Peyer's patch (tissue), 4 donors: Measurements from ENCODE around the gene TRPV4. TPM values are rescaled to one million over a fixed set of nuclear protein-coding genes. Genes with fewer than 3 reads are reported as not detected.
"Not testable (repeated sequence)": the region's sequence is repeated elsewhere in the genome, so short reads cannot be mapped to it uniquely, and the experiment has no call there.

Experiments used
- DNase-seq, 3 donors: peaks; one replicate each; pipeline ENCODE4 v3.0.0-alpha.2; 2017 to 2019
- H3K27ac ChIP-seq, 4 donors: fragments of 200-600 bp; sonication (generic); one replicate each; pipeline ENCODE4 v1.5.1; 2016 to 2019
- H3K27me3 ChIP-seq, 2 donors: fragments of 200-600 bp; sonication (generic); one replicate each; pipeline ENCODE4 v1.5.1; 2019
- H3K36me3 ChIP-seq, 3 donors: fragments of 200-600 bp; sonication (generic); one replicate each; pipeline ENCODE4 v1.5.1; 2016 to 2019
- H3K4me1 ChIP-seq, 4 donors: fragments of 200-600 bp; sonication (generic); one replicate each; pipeline ENCODE4 v1.5.1; 2016 to 2019
- H3K4me3 ChIP-seq, 4 donors: fragments of 200-600 bp; sonication (generic); 1 replicate in 3 of 4; 2 replicates in 1 of 4; pipeline ENCODE4 v1.5.1; 2016 to 2019; ENCODE audit warnings: mild to moderate bottlenecking in 1 of 4
- H3K9me3 ChIP-seq, 4 donors: fragments of 200-600 bp; sonication (generic); one replicate each; pipeline ENCODE4 v1.5.1; 2016 to 2019; ENCODE audit warnings: mild to moderate bottlenecking in 1 of 4
- POLR2A ChIP-seq, 2 donors: fragments of 450-650 bp; IDR thresholded peaks; one replicate each; pipeline ENCODE4 v1.5.1; 2017; ENCODE audit warnings: antibody characterized with exemption in 2 of 2, mild to moderate bottlenecking in 2 of 2, moderate library complexity in 2 of 2
- total RNA-seq, 4 donors: library from RNA; depleted of rRNA; stranded (reverse); fragments of >200 nt; gene quantifications; one replicate each; pipeline ENCODE4 v1.1.0, GENCODE V29; 2016
- TF ChIP-seq, protein P1 (sequence below), 6 experiments: fragments of 450-650 bp in 4 of 6; fragments of 200-600 bp in 2 of 6; sonication (generic) in 1 of 6; IDR thresholded peaks; one replicate each; pipeline ENCODE4 v1.5.1; 2017 to 2019; ENCODE audit warnings: antibody characterized with exemption in 6 of 6, mild to moderate bottlenecking in 3 of 6, moderate library complexity in 1 of 6

Gene TRPV4
- total RNA-seq, 4 donors from 2014 or later, result 0.27 to 0.57 TPM; not detected in 2

DNA sequence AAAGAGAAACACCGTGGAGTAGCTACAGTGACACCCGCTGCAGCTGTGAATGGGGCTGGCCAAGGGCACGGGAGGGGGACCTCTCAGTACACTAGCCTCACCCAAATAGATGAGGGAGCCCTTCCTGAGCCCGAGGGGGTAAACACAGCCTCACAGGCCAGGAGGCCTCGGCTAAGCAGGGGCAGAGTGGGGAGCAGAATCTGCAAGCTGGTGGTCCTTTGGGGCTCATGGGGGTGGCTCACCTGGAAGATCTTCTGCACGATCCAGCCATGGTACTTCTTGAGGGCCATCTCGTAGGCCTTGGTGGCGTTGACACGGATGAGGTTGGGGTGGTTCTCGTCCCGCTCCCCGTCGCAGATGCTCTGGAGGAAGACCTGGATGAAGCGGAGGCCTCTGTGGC is 22.2 kb upstream of the TRPV4 start:
- H3K4me3 ChIP-seq, result no peak overlapping the region
- no peak for DNase-seq
- H3K4me1 ChIP-seq, result no peaks in the 10 kb centered on the region
- H3K27me3 ChIP-seq, result no peaks in the 10 kb centered on the region
- H3K36me3 ChIP-seq, result peaks cover 0 to 62% (median 0%) of the 10 kb centered on the region in 3 donors
- no peak overlapping the region for H3K27ac ChIP-seq
- TF ChIP-seq, protein P1, sequence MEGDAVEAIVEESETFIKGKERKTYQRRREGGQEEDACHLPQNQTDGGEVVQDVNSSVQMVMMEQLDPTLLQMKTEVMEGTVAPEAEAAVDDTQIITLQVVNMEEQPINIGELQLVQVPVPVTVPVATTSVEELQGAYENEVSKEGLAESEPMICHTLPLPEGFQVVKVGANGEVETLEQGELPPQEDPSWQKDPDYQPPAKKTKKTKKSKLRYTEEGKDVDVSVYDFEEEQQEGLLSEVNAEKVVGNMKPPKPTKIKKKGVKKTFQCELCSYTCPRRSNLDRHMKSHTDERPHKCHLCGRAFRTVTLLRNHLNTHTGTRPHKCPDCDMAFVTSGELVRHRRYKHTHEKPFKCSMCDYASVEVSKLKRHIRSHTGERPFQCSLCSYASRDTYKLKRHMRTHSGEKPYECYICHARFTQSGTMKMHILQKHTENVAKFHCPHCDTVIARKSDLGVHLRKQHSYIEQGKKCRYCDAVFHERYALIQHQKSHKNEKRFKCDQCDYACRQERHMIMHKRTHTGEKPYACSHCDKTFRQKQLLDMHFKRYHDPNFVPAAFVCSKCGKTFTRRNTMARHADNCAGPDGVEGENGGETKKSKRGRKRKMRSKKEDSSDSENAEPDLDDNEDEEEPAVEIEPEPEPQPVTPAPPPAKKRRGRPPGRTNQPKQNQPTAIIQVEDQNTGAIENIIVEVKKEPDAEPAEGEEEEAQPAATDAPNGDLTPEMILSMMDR (IDR thresholded peaks at IDR 0.05), result no peak
- no peak for TF ChIP-seq POLR2A (IDR thresholded peaks at IDR 0.05)
- no peaks in the 10 kb centered on the region for H3K9me3 ChIP-seq

DNA sequence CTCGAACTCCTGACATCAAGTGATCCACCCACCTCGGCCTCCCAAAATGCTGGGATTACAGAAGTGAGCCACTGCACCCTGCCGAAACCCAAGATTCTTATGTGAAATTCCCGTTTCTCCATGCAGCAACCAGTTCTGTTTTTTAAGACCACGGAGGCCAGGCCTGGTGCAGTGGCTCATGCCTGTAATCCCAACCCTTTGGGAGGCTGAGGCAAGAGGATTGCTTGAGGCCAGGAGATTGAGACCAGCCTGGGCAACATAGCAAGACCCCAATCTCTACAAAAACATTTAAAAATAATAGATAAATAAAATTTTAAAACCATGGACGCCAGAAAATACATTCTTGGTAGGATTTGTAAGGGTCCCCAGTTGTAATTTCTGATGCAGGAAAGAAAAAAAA is 17.3 kb upstream of the TRPV4 start:
- not testable (repeated sequence) for H3K27ac ChIP-seq, DNase-seq, H3K27me3 ChIP-seq, H3K4me1 ChIP-seq, H3K9me3 ChIP-seq, H3K4me3 ChIP-seq
- peaks cover 0 to 31% (median 0%) of the 10 kb centered on the region in 3 donors for H3K36me3 ChIP-seq

DNA sequence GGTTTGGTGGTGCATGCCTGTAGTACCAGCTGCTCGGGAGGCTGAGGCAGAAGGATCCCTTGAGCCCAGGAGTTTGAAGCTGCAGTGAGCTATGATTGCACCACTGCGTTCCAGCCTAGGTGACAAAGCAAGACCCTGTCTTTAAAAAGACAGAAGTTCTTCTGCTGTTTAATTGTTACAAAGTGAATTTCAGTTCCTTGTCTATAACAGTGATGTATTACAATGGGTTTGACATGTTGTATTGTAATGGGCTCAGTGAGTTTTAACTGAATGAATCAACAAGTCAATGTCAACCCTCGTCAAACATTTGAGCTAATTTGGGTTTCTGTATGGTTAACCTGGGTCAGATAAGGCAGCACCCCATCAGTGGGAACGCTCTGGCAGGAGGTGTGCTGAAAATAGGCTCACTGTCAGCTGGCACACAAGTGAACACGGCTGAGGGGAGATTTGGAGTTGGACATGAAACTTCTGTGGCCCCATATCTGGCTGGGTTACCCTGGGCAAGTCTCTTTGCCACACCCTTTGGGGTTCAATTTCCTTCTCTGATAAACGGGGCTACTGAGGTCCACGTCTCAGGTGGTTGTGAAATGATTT is 14.0 kb upstream of the TRPV4 start:
- H3K4me3 ChIP-seq, result no peak overlapping the region
- H3K4me1 ChIP-seq, result peaks cover 0 to 8% (median 3%) of the 10 kb centered on the region in 4 donors
- no peak overlapping the region for H3K27ac ChIP-seq
- no peak for DNase-seq
- no peaks in the 10 kb centered on the region for H3K27me3 ChIP-seq
- H3K9me3 ChIP-seq, result no peaks in the 10 kb centered on the region
- H3K36me3 ChIP-seq, result peaks cover 0 to 10% (median 0%) of the 10 kb centered on the region in 3 donors
- TF ChIP-seq, protein P1 (IDR thresholded peaks at IDR 0.05), result no peak
- no peak for TF ChIP-seq POLR2A (IDR thresholded peaks at IDR 0.05)

DNA sequence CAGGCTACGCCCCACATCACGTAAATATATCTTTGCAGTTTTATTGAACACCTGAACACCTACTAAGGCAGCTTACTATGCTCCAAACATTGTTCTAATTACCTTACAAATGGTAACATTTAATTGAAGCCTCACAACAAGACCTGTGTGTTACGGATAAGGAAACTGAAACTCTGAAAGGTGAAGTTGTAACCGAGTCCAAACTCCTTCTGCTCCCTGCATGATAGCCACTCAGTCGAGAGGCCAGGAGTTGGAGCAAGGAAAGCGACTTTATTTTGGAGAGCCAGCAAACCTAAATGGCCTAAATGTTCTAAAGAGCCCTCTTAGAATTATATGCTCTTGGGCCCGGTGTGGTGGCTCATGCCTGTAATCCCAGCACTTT is 12.6 kb upstream of the TRPV4 start:
- TF ChIP-seq, protein P1 (IDR thresholded peaks at IDR 0.05), result no peak
- no peak for TF ChIP-seq POLR2A (IDR thresholded peaks at IDR 0.05)
- no peaks in the 10 kb centered on the region for H3K36me3 ChIP-seq
- H3K9me3 ChIP-seq, result no peaks in the 10 kb centered on the region
- H3K4me3 ChIP-seq, result peak overlapping the region in 1 of 4 donors; percentile 38
- H3K4me1 ChIP-seq, result peaks cover 0 to 8% (median 3%) of the 10 kb centered on the region in 4 donors
- H3K27me3 ChIP-seq, result no peaks in the 10 kb centered on the region
- H3K27ac ChIP-seq, result peak overlapping the region in 1 of 4 donors; percentile 44
- no peak for DNase-seq

DNA sequence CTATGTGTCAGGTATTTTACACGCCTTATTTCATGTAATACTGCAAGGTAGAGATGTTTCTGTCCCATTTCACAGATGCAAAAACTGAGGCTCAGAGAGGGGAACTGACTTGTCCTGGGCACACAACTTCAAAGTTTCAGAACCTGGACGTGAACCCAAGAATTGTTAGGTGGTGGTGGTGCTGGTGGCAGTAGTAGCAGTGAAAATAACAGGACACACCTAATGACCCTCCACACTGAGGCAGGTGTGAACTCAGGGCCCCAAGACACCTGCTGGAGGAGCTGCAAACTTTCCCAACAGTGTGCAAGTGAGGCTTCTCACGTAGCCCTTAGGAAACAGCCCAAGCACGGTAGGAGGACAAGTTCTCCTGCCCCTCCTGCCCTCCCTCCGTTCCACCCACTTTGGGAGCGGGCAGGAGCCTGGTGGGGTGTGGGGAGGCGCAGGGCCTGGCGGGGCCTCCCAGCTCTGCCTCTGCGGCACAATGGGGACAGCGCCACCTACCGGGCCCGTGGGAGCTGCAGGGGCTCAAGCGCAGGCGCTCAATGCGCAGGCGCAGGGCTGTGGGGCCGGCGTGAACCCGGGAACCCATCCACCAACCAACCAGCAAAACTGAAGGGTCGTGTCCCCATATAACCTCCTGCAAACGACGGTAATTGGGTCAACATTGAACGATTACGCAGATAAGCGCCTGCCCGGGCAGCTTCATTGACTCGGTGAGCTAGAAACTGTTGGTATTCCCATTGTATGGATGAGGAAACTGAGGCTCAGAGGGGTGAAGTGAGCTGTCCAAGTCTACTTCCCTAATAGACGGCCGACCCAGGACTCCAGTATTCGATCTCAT is 12.0 kb upstream of the TRPV4 start:
- peak overlapping the region in 1 of 4 donors; percentile 44 for H3K27ac ChIP-seq
- H3K9me3 ChIP-seq, result no peaks in the 10 kb centered on the region
- H3K36me3 ChIP-seq, result no peaks in the 10 kb centered on the region
- peak; percentile 81 to 94 (median 92) for DNase-seq
- no peaks in the 10 kb centered on the region for H3K27me3 ChIP-seq
- peaks cover 0 to 8% (median 3%) of the 10 kb centered on the region in 4 donors for H3K4me1 ChIP-seq
- peak overlapping the region in 3 of 4 donors; percentile 7 to 38 (median 28) for H3K4me3 ChIP-seq
- TF ChIP-seq, protein P1 (IDR thresholded peaks at IDR 0.05), result peak; percentile 83 to 99 (median 98)
- TF ChIP-seq POLR2A (IDR thresholded peaks at IDR 0.05), result no peak

DNA sequence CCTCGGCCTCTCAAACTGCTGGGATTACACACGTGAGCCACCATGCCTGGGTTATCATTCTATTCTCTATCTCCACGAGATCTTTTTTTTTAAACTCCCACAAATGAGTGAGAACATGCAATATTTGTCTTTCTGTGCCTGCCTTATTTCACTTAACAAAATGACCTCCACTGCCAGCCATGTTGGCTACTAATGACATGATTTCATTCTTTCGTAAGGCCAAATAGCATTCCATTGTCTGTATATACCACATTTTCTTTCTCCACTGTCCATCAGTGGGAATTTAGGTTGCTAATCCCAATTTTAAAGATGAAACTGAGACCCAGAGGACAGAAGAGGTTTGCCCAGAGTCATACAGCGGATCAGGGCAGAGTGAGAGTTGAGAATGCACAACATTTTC is 10.9 kb upstream of the TRPV4 start:
- H3K4me1 ChIP-seq, result peaks cover 0 to 8% (median 3%) of the 10 kb centered on the region in 4 donors
- H3K27ac ChIP-seq, result no peak overlapping the region
- no peaks in the 10 kb centered on the region for H3K9me3 ChIP-seq
- no peak for TF ChIP-seq POLR2A (IDR thresholded peaks at IDR 0.05)
- TF ChIP-seq, protein P1 (IDR thresholded peaks at IDR 0.05), result no peak
- H3K4me3 ChIP-seq, result no peak overlapping the region
- DNase-seq, result no peak
- no peaks in the 10 kb centered on the region for H3K27me3 ChIP-seq
- no peaks in the 10 kb centered on the region for H3K36me3 ChIP-seq
